Astrocyte (in vitro differentiated cells and primary cell): ENCODE results near the gene ZNF322.

Source experiments
- EZH2 ChIP-seq: IDR thresholded peaks from 2 replicates; pipeline ENCODE4 v1.6.1; 2012; ENCODE audit warnings: mild to moderate bottlenecking, low read length, inconsistent platforms; ENCODE audit not compliant: insufficient read depth
- TF ChIP-seq, protein P1 (sequence below): IDR thresholded peaks from 2 replicates; pipeline ENCODE4 v1.5.1; 2011; ENCODE audit warnings: low read depth, mild to moderate bottlenecking, inconsistent platforms, low read length, moderate library complexity; ENCODE audit not compliant: insufficient read depth

DNA sequence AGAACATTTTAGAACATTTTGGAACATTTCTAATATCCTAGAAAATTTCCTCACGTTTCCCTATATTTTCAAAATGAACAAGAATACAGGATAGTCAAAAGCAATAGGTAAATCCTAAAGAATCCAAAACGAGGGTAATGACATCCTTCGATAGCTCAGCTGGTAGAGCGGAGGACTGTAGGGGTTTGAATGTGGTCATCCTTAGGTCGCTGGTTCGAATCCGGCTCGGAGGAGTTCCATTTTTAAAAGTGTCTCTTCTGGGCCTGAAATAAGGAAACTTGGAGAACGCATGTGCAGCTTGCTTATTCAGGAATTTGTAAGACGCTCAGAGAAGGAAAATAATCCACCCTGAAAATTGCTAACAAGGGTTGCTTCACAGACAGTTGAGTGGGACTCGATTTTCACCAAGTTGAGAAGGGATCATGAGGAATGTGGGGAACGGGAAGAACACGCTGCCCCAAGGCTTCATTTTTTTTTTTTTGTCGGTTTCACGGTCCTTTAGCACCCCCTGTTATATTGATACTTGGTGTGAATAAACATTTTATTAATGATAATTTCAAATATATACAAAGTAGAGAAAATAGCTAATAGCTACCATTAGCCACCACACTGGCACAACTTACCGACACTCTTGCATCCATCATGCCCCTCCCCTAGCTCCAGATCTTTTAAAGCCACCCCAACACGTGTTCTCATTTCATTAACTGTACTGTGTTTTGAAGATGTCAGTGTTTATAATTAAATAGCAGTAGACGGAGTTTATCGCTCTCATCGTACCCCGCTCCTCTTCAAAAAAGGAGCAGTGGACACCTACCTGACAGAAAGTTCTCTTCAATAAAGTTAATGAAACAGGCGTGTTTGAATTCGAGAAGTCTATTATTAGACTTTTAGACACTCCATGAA, 64.6 kb downstream of the ZNF322 start:
- TF ChIP-seq, protein P1, sequence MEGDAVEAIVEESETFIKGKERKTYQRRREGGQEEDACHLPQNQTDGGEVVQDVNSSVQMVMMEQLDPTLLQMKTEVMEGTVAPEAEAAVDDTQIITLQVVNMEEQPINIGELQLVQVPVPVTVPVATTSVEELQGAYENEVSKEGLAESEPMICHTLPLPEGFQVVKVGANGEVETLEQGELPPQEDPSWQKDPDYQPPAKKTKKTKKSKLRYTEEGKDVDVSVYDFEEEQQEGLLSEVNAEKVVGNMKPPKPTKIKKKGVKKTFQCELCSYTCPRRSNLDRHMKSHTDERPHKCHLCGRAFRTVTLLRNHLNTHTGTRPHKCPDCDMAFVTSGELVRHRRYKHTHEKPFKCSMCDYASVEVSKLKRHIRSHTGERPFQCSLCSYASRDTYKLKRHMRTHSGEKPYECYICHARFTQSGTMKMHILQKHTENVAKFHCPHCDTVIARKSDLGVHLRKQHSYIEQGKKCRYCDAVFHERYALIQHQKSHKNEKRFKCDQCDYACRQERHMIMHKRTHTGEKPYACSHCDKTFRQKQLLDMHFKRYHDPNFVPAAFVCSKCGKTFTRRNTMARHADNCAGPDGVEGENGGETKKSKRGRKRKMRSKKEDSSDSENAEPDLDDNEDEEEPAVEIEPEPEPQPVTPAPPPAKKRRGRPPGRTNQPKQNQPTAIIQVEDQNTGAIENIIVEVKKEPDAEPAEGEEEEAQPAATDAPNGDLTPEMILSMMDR: no peak
- TF ChIP-seq EZH2: no peak
